K562 (cell line): Measurements from ENCODE around the gene PPM1M. TPM values are rescaled to one million over a fixed set of nuclear protein-coding genes. Genes with fewer than 3 reads are reported as not detected.

Experiments used
- ATAC-seq: fragments of 200-7000 bp; cut with Tn5 transposase; 3 replicates; pipeline ENCODE4 v1.9.1; 2020; ENCODE audit warnings: moderate library complexity
- BruUV-seq: library from RNA; stranded (reverse); fragments of 400-500 nt; replicated peaks from 2 replicates; lab custom pipeline; 2021; lab: Mats Ljungman, UMichigan
- CTCF ChIA-PET: fragments of 300-600 bp; formaldehyde crosslinking; extraction: SDS; loops from one replicate; lab custom pipeline; 2021; ENCODE audit warnings: low intra/inter-chr PET ratio; lab: Yijun Ruan, JAX
- POLR2A ChIA-PET: fragments of 300-600, 350-650 bp; sonication (Branson Sonifier 250); formaldehyde crosslinking; extraction: SDS; loops from one replicate; lab custom pipeline; 2021; ENCODE audit warnings: antibody characterized with exemption, inconsistent platforms; lab: Yijun Ruan, JAX
- DNase-seq, 4 experiments: peaks; one replicate each; pipeline versions ENCODE4 v3.0.0 to v3.0.0-alpha.2; 2011 to 2018; ENCODE audit warnings: low spot score in 3 of 4, mixed read lengths in 3 of 4; ENCODE audit errors: extremely low read depth in 1 of 4
- FAIRE-seq: peaks from 2 replicates; lab custom pipeline; 2011; peaks lifted over from hg19 to GRCh38; lab: Jason Lieb, UNC
- H2AFZ ChIP-seq: 2 replicates; pipeline ENCODE4 v1.6.0; 2011; ENCODE audit warnings: low read depth, low read length, control low read depth, inconsistent platforms
- H3K27ac ChIP-seq: fragments of 200-600 bp; 3 replicates; pipeline ENCODE4 v1.8.0; 2011; ENCODE audit warnings: low read depth, mild to moderate bottlenecking, control low read depth, inconsistent platforms, low read length, moderate library complexity, mixed read lengths; ENCODE audit errors: extremely low read depth
- H3K27me3 ChIP-seq, 2 experiments: fragments of 300-600 bp in 1 of 2; 2 replicates in 1 of 2; 3 replicates in 1 of 2; pipeline versions ENCODE4 v1.6.0 to v1.8.0; 2011; ENCODE audit warnings: inconsistent platforms in 2 of 2, low read length in 2 of 2, mild to moderate bottlenecking in 1 of 2, mixed read lengths in 1 of 2, moderate library complexity in 1 of 2; ENCODE audit not compliant: control insufficient read depth in 2 of 2, insufficient read depth in 2 of 2
- H3K36me3 ChIP-seq: fragments of 300-600 bp; 3 replicates; pipeline ENCODE4 v1.8.0; 2011; ENCODE audit warnings: mild to moderate bottlenecking, low read length, inconsistent platforms; ENCODE audit not compliant: control insufficient read depth, insufficient read depth
- H3K4me1 ChIP-seq, 2 experiments: fragments of 200-600 bp in 1 of 2; replicated peaks in 1 of 2; 2 replicates in 1 of 2; 3 replicates in 1 of 2; pipeline versions ENCODE4 v1.5.1 to v1.8.0; 2011; ENCODE audit warnings: inconsistent platforms in 2 of 2, low read length in 2 of 2, mild to moderate bottlenecking in 1 of 2, mixed read lengths in 1 of 2, moderate library complexity in 1 of 2; ENCODE audit not compliant: control insufficient read depth in 2 of 2, insufficient read depth in 2 of 2
- H3K4me2 ChIP-seq: 2 replicates; pipeline ENCODE4 v1.6.1; 2011; ENCODE audit warnings: low read length, control low read depth, inconsistent platforms, mixed read lengths; ENCODE audit not compliant: insufficient read depth
- H3K4me3 ChIP-seq: fragments of 200-600 bp; sonication (generic), shearing (Covaris generic); 2 replicates; pipeline ENCODE4 v1.5.1; 2016; ENCODE audit warnings: control low read depth, inconsistent platforms
- H3K79me2 ChIP-seq: fragments of 200-600 bp; 3 replicates; pipeline ENCODE4 v1.8.0; 2011; ENCODE audit warnings: low read length, inconsistent platforms; ENCODE audit not compliant: control insufficient read depth, insufficient read depth
- H3K9ac ChIP-seq, 2 experiments: 2 replicates each; pipeline versions ENCODE4 v1.6.0 to v1.6.1; 2011; ENCODE audit warnings: low read depth in 2 of 2, low read length in 2 of 2, control low read depth in 1 of 2, inconsistent platforms in 1 of 2, mild to moderate bottlenecking in 1 of 2, mixed read lengths in 1 of 2; ENCODE audit not compliant: insufficient read depth in 1 of 2
- H3K9me1 ChIP-seq: one replicate; pipeline ENCODE4 v1.6.0; 2011; ENCODE audit warnings: inconsistent platforms, mild to moderate bottlenecking, low read length, moderate library complexity; ENCODE audit not compliant: control insufficient read depth, insufficient read depth
- H3K9me3 ChIP-seq: replicated peaks from 2 replicates; pipeline ENCODE4 v1.5.1; 2011; ENCODE audit warnings: low read depth, low read length, inconsistent platforms; ENCODE audit not compliant: control insufficient read depth, insufficient read depth
- H4K20me1 ChIP-seq: replicated peaks from 2 replicates; pipeline ENCODE4 v1.6.1; 2011; ENCODE audit warnings: low read length, inconsistent platforms, mixed read lengths; ENCODE audit not compliant: control insufficient read depth, insufficient read depth
- ARID1B ChIP-seq: fragments of 450-650 bp; IDR thresholded peaks from 2 replicates; pipeline ENCODE4 v1.6.1; 2016; ENCODE audit warnings: antibody characterized with exemption, mild to moderate bottlenecking, inconsistent platforms
- NFATC3 ChIP-seq: fragments of 450-650 bp; IDR thresholded peaks from 2 replicates; pipeline ENCODE4 v1.6.1; 2017; ENCODE audit warnings: mild to moderate bottlenecking
- POLR2G ChIP-seq: fragments of 200-400 bp; formaldehyde crosslinking; IDR thresholded peaks from 2 replicates; pipeline ENCODE4 v1.6.1; 2017; ENCODE audit warnings: low read depth, mild to moderate bottlenecking, antibody characterized with exemption, low read length, moderate library complexity
- ZNF24 ChIP-seq: fragments of 450-650 bp; IDR thresholded peaks from 2 replicates; pipeline ENCODE4 v1.6.1; 2016
- ZNF253 ChIP-seq: fragments of 250-450 bp; sonication (Bioruptor Pico); conservative IDR thresholded peaks from 2 replicates; pipeline ENCODE4 v1.6.1; 2021; ENCODE audit warnings: mild to moderate bottlenecking
- WGBS: fragments of 100-300 bp; shearing (Covaris generic); methylation state at CpG from one replicate; pipeline ENCODE4 v1.1.6; 2016; ENCODE audit warnings: low coverage, mixed read lengths; ENCODE audit not compliant: insufficient coverage; ENCODE audit errors: missing lambda C conversion rate; 5-methylcytosine and 5-hydroxymethylcytosine counted together
- in situ Hi-C: fragments of 300-500 bp; cut with MboI; formaldehyde crosslinking; loops from 4 replicates; pipeline ENCODE4 v1.15.0; 2018; ENCODE audit warnings: inconsistent platforms, mixed read lengths
- intact Hi-C: fragments of 100-400 bp; cut with micrococcal nuclease; formaldehyde crosslinking; loops from 2 replicates; pipeline ENCODE4 v1.14.2; 2022
- polyA plus RNA-seq, 8 experiments: library from polyadenylated mRNA; depleted of rRNA in 4 of 8; stranded (reverse) in 5 of 8; unstranded in 3 of 8; fragments of >200 nt; fragmentation: Nextera tagmentation in 2 of 8; fragmentation: Illumina TruSeq in 1 of 8; extraction: Ambion mirVana in 2 of 8; extraction: Trizol in 1 of 8; gene quantifications; 2 replicates each; pipeline versions ENCODE4 v1.2.1 to v1.2.3, GENCODE V29; 2011 to 2014; ENCODE audit warnings: inconsistent platforms in 1 of 8, missing spikeins in 1 of 8
- total RNA-seq, 7 experiments: library from RNA; depleted of rRNA in 6 of 7; stranded (reverse); fragments of >200 nt in 6 of 7; fragmentation: Illumina TruSeq in 2 of 7; extraction: Trizol in 2 of 7; gene quantifications; 2 replicates each; pipeline versions ENCODE4 v1.2.1 to v1.2.3, GENCODE V29; 2011 to 2021; ENCODE audit warnings: low replicate concordance in 1 of 7
- TF ChIP-seq, protein P1 (sequence below): sonication (generic); formaldehyde crosslinking; IDR thresholded peaks from 2 replicates; pipeline ENCODE4 v1.8.0; 2023; ENCODE audit warnings: mild to moderate bottlenecking, missing genetic modification reagents
- TF ChIP-seq, protein P2 (sequence below): sonication (generic); formaldehyde crosslinking; IDR thresholded peaks from 2 replicates; pipeline ENCODE4 v1.8.1; 2023; ENCODE audit warnings: mild to moderate bottlenecking, missing genetic modification reagents, moderate library complexity
- TF ChIP-seq, protein P3 (sequence below): IDR thresholded peaks from 2 replicates; pipeline ENCODE4 v1.6.1; 2011; ENCODE audit not compliant: insufficient read length; ENCODE audit errors: extremely low read depth
- TF ChIP-seq, protein P4 (sequence below): fragments of 250-450 bp; sonication (Bioruptor Pico); IDR thresholded peaks from 2 replicates; pipeline ENCODE4 v1.8.0; 2022; ENCODE audit warnings: moderate library complexity, mild to moderate bottlenecking, inconsistent platforms

Gene PPM1M
- total and polyA plus RNA-seq, 9 of the 15 experiments (the other 6 are each of a cell fraction or from before 2014, with no cell fraction given), result 1.4 to 9.2 (median 4.4) TPM

- FAIRE-seq, result no peak
- Histone ChIP-seq H3K27me3 (no peaks in the 10 kb centered on the region), H2AFZ (no peak overlapping the region), H3K4me3 (no peak overlapping the region), H3K36me3 (peaks cover 31% of the 10 kb centered on the region; the same call in 2 of the 3 replicates), H3K27ac (no peak overlapping the region), H3K9me3 (no peaks in the 10 kb centered on the region)
- ChIA-PET POLR2A (interaction anchor here (0.6 to 1.9 kb wide), 3 partner anchors 8 to 138 kb away, joined by 3 to 8 read pairs (median 3); no protein-coding TSS in a partner anchor), CTCF (no interaction called here)
- TF ChIP-seq, protein P1, sequence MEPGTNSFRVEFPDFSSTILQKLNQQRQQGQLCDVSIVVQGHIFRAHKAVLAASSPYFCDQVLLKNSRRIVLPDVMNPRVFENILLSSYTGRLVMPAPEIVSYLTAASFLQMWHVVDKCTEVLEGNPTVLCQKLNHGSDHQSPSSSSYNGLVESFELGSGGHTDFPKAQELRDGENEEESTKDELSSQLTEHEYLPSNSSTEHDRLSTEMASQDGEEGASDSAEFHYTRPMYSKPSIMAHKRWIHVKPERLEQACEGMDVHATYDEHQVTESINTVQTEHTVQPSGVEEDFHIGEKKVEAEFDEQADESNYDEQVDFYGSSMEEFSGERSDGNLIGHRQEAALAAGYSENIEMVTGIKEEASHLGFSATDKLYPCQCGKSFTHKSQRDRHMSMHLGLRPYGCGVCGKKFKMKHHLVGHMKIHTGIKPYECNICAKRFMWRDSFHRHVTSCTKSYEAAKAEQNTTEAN (CRISPR knock-in tag), result no peak
- TF ChIP-seq, protein P2, sequence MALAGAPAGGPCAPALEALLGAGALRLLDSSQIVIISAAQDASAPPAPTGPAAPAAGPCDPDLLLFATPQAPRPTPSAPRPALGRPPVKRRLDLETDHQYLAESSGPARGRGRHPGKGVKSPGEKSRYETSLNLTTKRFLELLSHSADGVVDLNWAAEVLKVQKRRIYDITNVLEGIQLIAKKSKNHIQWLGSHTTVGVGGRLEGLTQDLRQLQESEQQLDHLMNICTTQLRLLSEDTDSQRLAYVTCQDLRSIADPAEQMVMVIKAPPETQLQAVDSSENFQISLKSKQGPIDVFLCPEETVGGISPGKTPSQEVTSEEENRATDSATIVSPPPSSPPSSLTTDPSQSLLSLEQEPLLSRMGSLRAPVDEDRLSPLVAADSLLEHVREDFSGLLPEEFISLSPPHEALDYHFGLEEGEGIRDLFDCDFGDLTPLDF (CRISPR knock-in tag), result no peak
- peak; percentile 33; the same call in 1 of the 2 replicates for TF ChIP-seq POLR2G
- no peak for TF ChIP-seq ARID1B
- peak; percentile 22; the same call in 1 of the 2 replicates for TF ChIP-seq ZNF24
- no peak for TF ChIP-seq NFATC3
- TF ChIP-seq ZNF253 (CRISPR knock-in tag), result no peak
- TF ChIP-seq, protein P3, sequence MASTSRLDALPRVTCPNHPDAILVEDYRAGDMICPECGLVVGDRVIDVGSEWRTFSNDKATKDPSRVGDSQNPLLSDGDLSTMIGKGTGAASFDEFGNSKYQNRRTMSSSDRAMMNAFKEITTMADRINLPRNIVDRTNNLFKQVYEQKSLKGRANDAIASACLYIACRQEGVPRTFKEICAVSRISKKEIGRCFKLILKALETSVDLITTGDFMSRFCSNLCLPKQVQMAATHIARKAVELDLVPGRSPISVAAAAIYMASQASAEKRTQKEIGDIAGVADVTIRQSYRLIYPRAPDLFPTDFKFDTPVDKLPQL, result no peak
- TF ChIP-seq, protein P4, sequence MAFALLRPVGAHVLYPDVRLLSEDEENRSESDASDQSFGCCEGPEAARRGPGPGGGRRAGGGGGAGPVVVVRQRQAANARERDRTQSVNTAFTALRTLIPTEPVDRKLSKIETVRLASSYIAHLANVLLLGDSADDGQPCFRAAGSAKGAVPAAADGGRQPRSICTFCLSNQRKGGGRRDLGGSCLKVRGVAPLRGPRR (CRISPR knock-in tag), result no peak
- TF ChIP-seq, all 486 proteins: peak for 2
- H3K9ac ChIP-seq, result no peak overlapping the region
- DNase-seq (no peak), ATAC-seq (no peak)
- 60% methylated on average over 4 of the region's 4 CpGs for WGBS
- in situ Hi-C loops, result no loop called here
- no TSS peak for BruUV-seq
- H4K20me1 ChIP-seq, result no peaks in the 10 kb centered on the region; the same call in 1 of the 2 replicates
- intact Hi-C loops, result no loop called here
- no peaks in the 10 kb centered on the region for H3K79me2 ChIP-seq
- no peak overlapping the region for H3K4me2 ChIP-seq
- peaks cover 4 to 52% of the 10 kb centered on the region in 2 experiments; a peak in 2 of 5 replicates for H3K4me1 ChIP-seq
- H3K9me1 ChIP-seq, result no peaks in the 10 kb centered on the region
Observed at GRCh38 chr3:52227117-52227516, 18.4 kb upstream of the PPM1M start.
